NCI-H748 (cell line): Measurements from ENCODE around the gene ZNF831.

Source experiments
- DNase-seq: peaks from one replicate; lab custom pipeline; 2025; ENCODE audit not compliant: unreplicated experiment; lab: John Stamatoyannopoulos, UW

The ZNF831 gene

DNA sequence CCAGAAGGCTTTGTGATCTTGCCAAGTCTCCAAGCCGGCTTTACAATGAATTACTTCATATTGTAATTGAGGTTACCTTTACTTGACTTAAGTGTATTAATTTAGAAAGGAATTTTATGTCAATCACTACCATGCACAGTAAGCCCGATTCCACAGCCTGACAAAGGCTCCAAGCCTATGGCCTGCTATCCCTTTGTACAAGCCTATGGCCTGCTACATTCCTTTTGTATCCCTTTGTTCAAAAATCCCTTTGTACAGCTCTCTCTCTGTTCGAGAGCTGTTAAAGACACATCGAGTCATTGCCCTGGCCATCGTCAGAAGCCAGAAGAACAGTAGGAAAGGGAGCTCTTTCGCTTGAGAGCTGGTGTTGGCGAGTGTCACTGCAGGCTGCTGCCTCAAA is 134.1 kb downstream of the ZNF831 start:
- DNase-seq, result no peak

- DNase-seq, result peak; percentile 32
Measured at GRCh38 chr20:59299945-59300332, 136.3 kb downstream of the ZNF831 start.

DNA sequence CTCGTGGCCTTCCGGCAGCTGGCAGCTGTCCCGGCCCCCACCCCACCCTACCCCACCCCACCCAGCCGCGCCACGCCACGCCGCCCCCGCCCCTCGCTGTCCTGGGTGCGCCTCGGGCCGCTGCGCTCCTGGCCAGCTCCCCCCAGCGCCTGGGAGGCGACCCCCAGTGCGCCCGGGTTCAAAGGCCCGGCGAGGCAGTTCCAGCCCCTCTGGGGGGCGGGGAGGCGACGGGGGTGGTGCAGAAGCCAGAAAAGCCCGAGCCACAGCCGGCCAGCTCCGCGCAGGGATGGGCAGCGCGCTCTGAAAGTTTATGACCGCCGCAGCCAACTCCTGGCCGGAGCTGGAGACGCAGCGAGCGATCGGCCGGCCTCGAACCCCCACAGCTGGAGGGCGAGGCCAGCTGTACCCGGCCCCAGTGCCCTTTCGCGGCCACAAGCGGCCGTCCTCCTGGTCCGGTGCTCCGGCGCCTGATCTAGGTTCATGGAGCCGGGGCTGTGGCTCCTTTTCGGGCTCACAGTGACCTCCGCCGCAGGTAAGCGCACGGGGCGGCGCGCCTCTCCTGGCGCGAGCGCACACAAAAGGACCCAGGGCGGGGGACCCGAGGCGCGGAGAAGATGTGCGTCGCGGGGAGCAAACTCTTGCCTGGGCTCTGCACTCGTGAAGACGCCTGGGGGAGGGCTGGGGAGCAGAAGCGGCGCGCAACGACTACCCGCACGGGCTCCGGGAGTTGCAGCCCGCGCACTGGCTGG is 136.9 kb downstream of the ZNF831 start, which contains the start of gene EDN3:
Gene EDN3 (plus strand): TSS at position 279 of the 749 bp plus-strand sequence. CDS start 202 bp downstream, at position 481.
- DNase-seq, result peak; percentile 29

DNA sequence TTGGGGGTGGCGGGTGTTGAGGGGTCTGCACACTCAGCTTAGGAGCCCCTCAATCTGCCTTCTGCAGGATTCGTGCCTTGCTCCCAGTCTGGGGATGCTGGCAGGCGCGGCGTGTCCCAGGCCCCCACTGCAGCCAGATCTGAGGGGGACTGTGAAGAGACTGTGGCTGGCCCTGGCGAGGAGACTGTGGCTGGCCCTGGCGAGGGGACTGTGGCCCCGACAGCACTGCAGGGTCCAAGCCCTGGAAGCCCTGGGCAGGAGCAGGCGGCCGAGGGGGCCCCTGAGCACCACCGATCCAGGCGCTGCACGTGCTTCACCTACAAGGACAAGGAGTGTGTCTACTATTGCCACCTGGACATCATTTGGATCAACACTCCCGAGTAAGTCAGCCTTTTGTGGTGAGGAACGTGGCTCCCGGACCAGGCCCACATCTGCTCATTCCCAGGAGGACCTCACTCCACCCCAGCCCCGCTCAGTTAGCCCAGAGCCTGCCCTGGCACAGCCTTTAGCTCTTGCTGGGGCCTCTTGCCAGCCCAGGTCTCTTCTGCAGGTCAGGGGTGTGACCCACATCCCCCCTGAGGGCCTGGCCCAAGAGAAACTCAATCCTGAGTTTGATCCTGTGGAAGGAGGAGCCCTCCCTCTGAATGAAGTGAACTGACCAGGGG is 137.9 kb downstream of the ZNF831 start:
- no peak for DNase-seq

GRCh38 chr20:59305908-59306655 is 142.5 kb downstream of the ZNF831 start:
- DNase-seq, result no peak

GRCh38 chr20:59307270-59307669 is 143.6 kb downstream of the ZNF831 start:
- DNase-seq, result no peak
